Esophagus squamous epithelium (tissue), 5 donors: ENCODE results near the gene TBC1D13. TPM values are rescaled to one million over a fixed set of nuclear protein-coding genes. Genes with fewer than 3 reads are reported as not detected.

Experiments
- DNase-seq: peaks from one replicate; lab custom pipeline; 2025; lab: John Stamatoyannopoulos, UW
- H3K27ac ChIP-seq, 4 donors: fragments of 200-600 bp; sonication (generic); one replicate each; pipeline ENCODE4 v1.5.1; 2016 to 2019; ENCODE audit warnings: mild to moderate bottlenecking in 1 of 4
- H3K27me3 ChIP-seq, 4 donors: fragments of 200-600 bp; sonication (generic); 1 replicate in 3 of 4; 2 replicates in 1 of 4; pipeline versions ENCODE4 v1.5.1 to v1.6.0; 2017 to 2021; ENCODE audit warnings: antibody characterized with exemption in 1 of 4
- H3K36me3 ChIP-seq, 3 donors: fragments of 200-600 bp; sonication (generic); one replicate each; pipeline ENCODE4 v1.5.1; 2016 to 2019
- H3K4me1 ChIP-seq, 3 donors: fragments of 200-600 bp; sonication (generic); one replicate each; pipeline ENCODE4 v1.5.1; 2017 to 2019
- H3K4me3 ChIP-seq, 4 donors: fragments of 200-600 bp; sonication (generic); 1 replicate in 3 of 4; 2 replicates in 1 of 4; pipeline ENCODE4 v1.5.1; 2016 to 2019; ENCODE audit warnings: mild to moderate bottlenecking in 2 of 4, moderate library complexity in 1 of 4
- H3K9me3 ChIP-seq, 3 donors: fragments of 200-600 bp; sonication (generic); one replicate each; pipeline ENCODE4 v1.5.1; 2016 to 2019
- POLR2A ChIP-seq, 4 donors: fragments of 450-650 bp; IDR thresholded peaks; one replicate each; pipeline ENCODE4 v1.6.1; 2017; ENCODE audit warnings: antibody characterized with exemption in 4 of 4, mild to moderate bottlenecking in 4 of 4, moderate library complexity in 3 of 4
- WGBS, 2 donors: methylation state at CpG; one replicate each; pipeline ENCODE4 v1.1.5; 2018; 5-methylcytosine and 5-hydroxymethylcytosine counted together
- intact Hi-C: fragments of 100-400 bp; cut with DNase I; formaldehyde crosslinking; loops from one replicate; pipeline ENCODE4 v1.15.0; 2022
- total RNA-seq, 4 donors: library from RNA; depleted of rRNA; stranded (reverse); fragments of >200 nt; gene quantifications; one replicate each; pipeline ENCODE4 v1.1.0, GENCODE V29; 2016
- TF ChIP-seq, protein P1 (sequence below), 6 experiments: fragments of 450-650 bp in 4 of 6; fragments of 200-600 bp in 2 of 6; sonication (generic) in 2 of 6; IDR thresholded peaks; one replicate each; pipeline ENCODE4 v1.5.1; 2016 to 2019; ENCODE audit warnings: antibody characterized with exemption in 6 of 6, mild to moderate bottlenecking in 4 of 6, moderate library complexity in 4 of 6
- donor health status: DM: yes; HTN: yes; CAD: no.

TBC1D13 gene
- total RNA-seq, 4 donors from 2014 or later, result 9.6 to 17.9 (median 16.7) TPM

DNA sequence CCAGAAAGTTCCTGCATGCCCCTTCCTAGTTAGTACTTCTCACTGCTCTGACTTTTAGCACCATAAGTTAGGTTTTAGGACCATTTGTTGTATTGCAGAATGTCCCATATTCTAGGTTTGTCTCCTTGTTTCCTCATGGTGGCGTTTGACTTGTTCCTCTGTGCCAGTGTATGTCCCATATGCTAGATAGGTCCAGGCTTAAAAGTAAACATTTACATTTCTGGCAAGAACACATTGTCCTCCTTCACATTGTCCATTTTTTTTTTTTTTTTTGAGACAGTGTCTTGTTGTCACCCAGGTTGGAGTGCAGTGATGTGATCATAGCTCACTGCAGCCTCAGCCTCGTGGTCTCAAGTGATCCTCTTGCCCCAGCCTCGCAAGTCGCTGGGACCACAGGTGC lies 15.4 kb downstream of the TBC1D13 start:
- no peak overlapping the region for H3K27ac ChIP-seq
- WGBS, 2 donors, result 96 to 97% methylated on average over 4 of the region's 4 CpGs
- H3K36me3 ChIP-seq, result peaks cover 16 to 100% (median 56%) of the 10 kb centered on the region in 3 donors
- intact Hi-C loops, result no loop called here
- no peaks in the 10 kb centered on the region for H3K9me3 ChIP-seq
- no peak for DNase-seq
- no peaks in the 10 kb centered on the region for H3K27me3 ChIP-seq
- no peaks in the 10 kb centered on the region for H3K4me1 ChIP-seq
- no peak overlapping the region for H3K4me3 ChIP-seq
- no peak for TF ChIP-seq POLR2A (IDR thresholded peaks at IDR 0.05)
- TF ChIP-seq, protein P1, sequence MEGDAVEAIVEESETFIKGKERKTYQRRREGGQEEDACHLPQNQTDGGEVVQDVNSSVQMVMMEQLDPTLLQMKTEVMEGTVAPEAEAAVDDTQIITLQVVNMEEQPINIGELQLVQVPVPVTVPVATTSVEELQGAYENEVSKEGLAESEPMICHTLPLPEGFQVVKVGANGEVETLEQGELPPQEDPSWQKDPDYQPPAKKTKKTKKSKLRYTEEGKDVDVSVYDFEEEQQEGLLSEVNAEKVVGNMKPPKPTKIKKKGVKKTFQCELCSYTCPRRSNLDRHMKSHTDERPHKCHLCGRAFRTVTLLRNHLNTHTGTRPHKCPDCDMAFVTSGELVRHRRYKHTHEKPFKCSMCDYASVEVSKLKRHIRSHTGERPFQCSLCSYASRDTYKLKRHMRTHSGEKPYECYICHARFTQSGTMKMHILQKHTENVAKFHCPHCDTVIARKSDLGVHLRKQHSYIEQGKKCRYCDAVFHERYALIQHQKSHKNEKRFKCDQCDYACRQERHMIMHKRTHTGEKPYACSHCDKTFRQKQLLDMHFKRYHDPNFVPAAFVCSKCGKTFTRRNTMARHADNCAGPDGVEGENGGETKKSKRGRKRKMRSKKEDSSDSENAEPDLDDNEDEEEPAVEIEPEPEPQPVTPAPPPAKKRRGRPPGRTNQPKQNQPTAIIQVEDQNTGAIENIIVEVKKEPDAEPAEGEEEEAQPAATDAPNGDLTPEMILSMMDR (IDR thresholded peaks at IDR 0.05), result no peak

DNA sequence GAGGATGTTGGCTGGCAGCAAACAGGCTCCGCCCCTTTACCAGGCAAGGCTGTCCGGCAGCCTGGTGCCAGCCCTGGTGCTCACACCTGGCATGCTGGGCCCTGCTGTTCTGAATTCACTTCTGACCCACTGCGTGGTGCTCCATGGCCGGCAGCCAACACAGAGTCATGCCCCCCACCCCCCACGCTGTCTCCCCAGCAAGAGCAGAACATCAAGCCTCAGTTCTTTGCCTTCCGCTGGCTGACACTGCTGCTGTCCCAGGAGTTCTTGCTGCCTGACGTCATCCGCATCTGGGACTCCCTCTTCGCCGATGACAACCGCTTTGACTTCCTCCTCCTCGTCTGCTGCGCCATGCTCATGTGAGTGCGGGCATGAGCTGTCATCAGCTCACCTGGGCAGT lies 18.6 kb downstream of the TBC1D13 start:
- DNase-seq, result no peak
- TF ChIP-seq, protein P1 (IDR thresholded peaks at IDR 0.05), result no peak
- TF ChIP-seq POLR2A (IDR thresholded peaks at IDR 0.05), result no peak
- no peak overlapping the region for H3K4me3 ChIP-seq
- peaks cover 14 to 92% (median 25%) of the 10 kb centered on the region in 3 donors for H3K36me3 ChIP-seq
- WGBS, 2 donors, result 63 to 90% methylated on average over 7 to 11 of the region's 14 CpGs
- H3K9me3 ChIP-seq, result no peaks in the 10 kb centered on the region
- H3K27ac ChIP-seq, result no peak overlapping the region
- intact Hi-C loops, result no loop called here
- no peaks in the 10 kb centered on the region for H3K27me3 ChIP-seq
- peaks cover 0 to under 1% (median 0%) of the 10 kb centered on the region in 3 donors for H3K4me1 ChIP-seq

DNA sequence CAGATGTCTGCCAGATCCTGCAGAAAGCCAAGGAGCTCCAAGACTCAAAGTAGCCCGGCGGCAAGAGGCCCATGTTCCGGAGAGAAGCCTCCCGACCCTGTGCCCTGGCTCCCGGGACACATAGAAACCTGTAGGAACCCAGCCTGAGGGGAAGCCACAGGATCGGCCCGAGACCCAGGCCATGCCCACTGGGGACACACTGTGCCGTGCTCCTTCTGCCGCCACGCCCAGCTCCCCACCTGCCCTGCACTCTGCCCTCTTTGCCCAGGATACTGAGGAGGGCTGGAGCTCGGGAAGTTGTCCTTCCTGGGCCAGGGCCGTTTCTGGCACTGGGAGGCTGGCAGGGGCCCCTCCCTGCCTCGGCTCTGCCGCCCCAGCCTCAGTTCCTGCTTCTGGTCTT lies 20.8 kb downstream of the TBC1D13 start:
- peaks cover 14 to 70% (median 21%) of the 10 kb centered on the region in 3 donors for H3K36me3 ChIP-seq

DNA sequence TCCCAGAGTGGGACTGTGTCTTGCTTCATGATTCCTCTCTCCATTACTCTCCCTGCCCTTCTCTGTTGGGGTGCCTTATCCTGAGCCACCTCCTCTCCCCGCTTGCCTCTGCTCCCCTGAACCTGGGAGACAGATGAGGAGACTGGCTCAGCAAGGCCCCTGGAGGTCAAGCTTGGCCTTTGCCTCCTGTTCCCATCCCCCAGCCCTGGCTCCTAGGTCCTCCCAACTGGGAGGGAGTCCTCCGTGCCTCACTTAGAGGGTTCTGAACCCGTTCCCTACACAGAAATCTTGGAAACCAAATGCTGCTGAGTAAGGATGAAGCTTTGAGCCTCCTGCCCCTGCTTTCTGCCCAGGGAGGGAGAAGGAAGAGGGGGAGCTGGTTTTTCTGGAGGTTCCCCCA lies 21.5 kb downstream of the TBC1D13 start:
- no peak overlapping the region for H3K4me3 ChIP-seq
- H3K27me3 ChIP-seq, result no peaks in the 10 kb centered on the region
- peaks cover 0 to 8% (median 0%) of the 10 kb centered on the region in 3 donors for H3K4me1 ChIP-seq
- H3K36me3 ChIP-seq, result peaks cover 14 to 63% (median 15%) of the 10 kb centered on the region in 3 donors
- intact Hi-C loops, result no loop called here
- H3K27ac ChIP-seq, result no peak overlapping the region
- WGBS, 2 donors, result 76 to 95% methylated on average over 2 to 3 of the region's 3 CpGs
- H3K9me3 ChIP-seq, result no peaks in the 10 kb centered on the region
- DNase-seq, result no peak
- TF ChIP-seq, protein P1 (IDR thresholded peaks at IDR 0.05), result no peak
- TF ChIP-seq POLR2A (IDR thresholded peaks at IDR 0.05), result no peak

More for the DNA sequence above, 20.8 kb downstream of the TBC1D13 start:
- TF ChIP-seq, protein P1 (IDR thresholded peaks at IDR 0.05), result no peak
- TF ChIP-seq POLR2A (IDR thresholded peaks at IDR 0.05), result no peak
- 88% methylated on average over 7 of the region's 14 CpGs; no CpG with 5 or more reads in 1 of the 2 donors for WGBS, 2 donors
- Histone ChIP-seq H3K4me1 (peaks cover 0 to 8% (median 0%) of the 10 kb centered on the region in 3 donors), H3K4me3 (no peak overlapping the region), H3K9me3 (no peaks in the 10 kb centered on the region), H3K27ac (no peak overlapping the region), H3K27me3 (no peaks in the 10 kb centered on the region)
- no peak for DNase-seq
- intact Hi-C loops, result no loop called here

DNA sequence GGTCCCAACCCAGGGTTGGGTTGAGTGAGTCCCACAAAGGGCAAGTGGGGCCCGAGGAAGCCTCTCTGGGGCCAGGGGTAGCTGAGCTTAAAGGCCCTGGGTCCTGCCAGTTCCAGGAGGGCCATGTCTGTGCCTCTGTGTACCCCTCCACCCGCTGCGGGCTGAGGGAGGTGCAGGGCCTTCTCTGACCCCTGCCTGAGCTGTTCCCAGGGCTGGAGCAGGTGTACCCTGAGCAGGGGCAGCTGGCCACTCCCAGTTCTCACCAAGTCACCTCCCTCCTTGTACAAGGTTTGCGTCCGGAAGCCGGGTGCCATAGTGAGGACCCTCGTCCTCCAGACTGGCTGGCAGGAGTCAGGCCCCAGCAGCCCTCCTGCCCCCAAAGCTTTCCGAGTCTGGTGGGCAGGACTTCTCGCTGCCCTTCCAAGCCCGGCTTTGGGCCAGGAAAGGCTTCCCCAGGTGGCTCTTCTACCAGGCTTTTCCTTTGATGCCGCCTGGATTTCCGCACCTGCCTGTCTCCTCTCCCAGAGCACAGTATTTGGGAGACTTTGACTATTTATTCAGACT lies 22.1 kb downstream of the TBC1D13 start:
- Histone ChIP-seq H3K4me3 (no peak overlapping the region), H3K27ac (no peak overlapping the region), H3K27me3 (no peaks in the 10 kb centered on the region), H3K4me1 (peaks cover 0 to 8% (median 0%) of the 10 kb centered on the region in 3 donors), H3K36me3 (peaks cover 9 to 57% (median 14%) of the 10 kb centered on the region in 3 donors), H3K9me3 (no peaks in the 10 kb centered on the region)
- 85 to 97% methylated on average over 5 to 6 of the region's 12 CpGs for WGBS, 2 donors
- intact Hi-C loops, result no loop called here
- no peak for TF ChIP-seq POLR2A (IDR thresholded peaks at IDR 0.05)
- TF ChIP-seq, protein P1 (IDR thresholded peaks at IDR 0.05), result no peak
- no peak for DNase-seq
